GM21390 (cell line): ENCODE data around the gene TRPV3.
"Not testable (repeated sequence)": the region's sequence is repeated elsewhere in the genome, so short reads cannot be mapped to it uniquely, and the experiment has no call there.

ENCODE experiments used
- ATAC-seq: cut with Tn5 transposase; IDR thresholded peaks from one replicate; pipeline ENCODE4 v1.9.1; 2021; ENCODE audit not compliant: unreplicated experiment

The TRPV3 gene

DNA sequence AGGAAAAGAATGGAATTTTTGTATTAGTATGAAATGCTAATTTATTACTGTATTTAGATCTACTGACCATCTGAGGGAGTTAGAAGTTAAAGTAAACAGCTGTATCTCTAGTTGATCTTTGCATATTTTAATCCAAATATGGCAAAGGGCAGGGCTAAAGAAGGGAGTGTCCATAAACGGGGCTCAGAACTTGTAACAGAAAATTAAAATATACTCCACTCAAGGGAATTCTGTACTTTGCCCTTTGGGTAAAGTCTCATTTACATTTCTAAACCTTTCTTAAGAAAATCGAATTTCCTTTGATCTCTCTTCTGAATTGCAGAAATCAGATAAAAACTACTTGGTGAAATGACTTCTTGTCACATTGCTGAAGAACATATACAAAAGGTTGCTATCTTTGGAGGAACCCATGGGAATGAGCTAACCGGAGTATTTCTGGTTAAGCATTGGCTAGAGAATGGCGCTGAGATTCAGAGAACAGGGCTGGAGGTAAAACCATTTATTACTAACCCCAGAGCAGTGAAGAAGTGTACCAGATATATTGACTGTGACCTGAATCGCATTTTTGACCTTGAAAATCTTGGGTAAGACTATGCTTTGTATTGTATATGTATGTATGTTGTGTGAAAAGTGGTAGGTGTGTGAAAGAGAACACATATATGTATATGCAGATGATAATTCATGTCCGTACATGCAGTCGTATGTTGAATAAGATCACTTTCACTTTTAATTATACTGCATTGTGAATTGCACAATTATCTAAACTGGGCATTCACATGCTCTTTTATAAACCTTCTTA, 81.6 kb downstream of the TRPV3 start, which contains the start of gene ASPA:
ASPA (plus strand) TSS at position 186 of the 799 bp plus-strand sequence; CDS start at position 349, 163 bp downstream.
- ATAC-seq = no peak

- no peak for ATAC-seq
These were observed 82.3 kb downstream of the TRPV3 start for GRCh38 chr17:3475251-3475685.

- ATAC-seq = no peak
These were observed 83.4 kb downstream of the TRPV3 start for GRCh38 chr17:3474212-3474611.

DNA sequence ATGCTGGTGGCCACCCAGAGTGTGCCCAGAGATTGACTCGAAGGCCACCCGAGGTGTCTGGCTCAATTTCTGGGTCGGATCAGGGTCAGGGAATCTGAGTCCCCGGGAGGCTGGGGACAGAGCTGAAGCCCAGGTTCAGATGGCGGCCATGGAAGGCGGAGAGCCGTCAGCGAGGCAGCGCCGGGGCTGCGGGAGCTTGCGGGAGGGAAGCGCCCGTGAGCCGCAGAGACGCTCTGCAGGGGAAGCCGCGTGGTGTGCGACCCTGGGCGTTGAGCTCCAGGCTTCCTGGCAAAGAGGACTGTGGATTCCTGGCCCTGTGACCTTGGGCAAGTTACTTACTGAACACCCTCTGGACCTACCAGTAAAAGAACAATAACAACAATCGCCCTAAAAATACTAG, 85.5 kb downstream of the TRPV3 start:
- ATAC-seq = no peak

GRCh38 chr17:3471599-3471998, 86.0 kb downstream of the TRPV3 start, which contains the start of gene SPATA22:
SPATA22 (minus strand) TSS chr17:3471819; CDS start chr17:3469325, 2,494 bp downstream.
- no peak for ATAC-seq

GRCh38 chr17:3469529-3469928, 88.1 kb downstream of the TRPV3 start:
- no peak for ATAC-seq

DNA sequence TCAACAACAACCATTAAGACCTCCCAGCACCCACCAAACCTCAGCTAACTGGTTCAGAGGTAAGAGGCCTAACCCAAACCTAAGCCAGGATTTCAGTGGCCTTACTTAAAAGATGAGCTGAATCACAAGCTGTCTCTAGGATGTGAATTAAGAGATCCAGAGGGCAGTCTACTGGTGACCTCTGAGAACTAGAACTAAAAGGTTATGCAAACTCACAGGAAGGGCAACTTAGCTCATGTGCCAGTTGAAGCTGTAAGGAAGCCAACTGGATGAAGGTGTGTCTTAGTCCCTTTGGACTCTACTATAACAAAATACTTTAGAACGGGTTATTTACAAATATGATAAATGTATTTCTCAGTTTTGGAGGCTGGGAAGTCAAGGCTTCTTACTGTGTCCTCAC, 91.3 kb downstream of the TRPV3 start:
- ATAC-seq = not testable (repeated sequence)
